Breast epithelium (tissue), 3 donors: Measurements from ENCODE around the gene PANX1.

Experiments used
- CTCF ChIP-seq, 3 donors: fragments of 450-650 bp; IDR thresholded peaks; one replicate each; pipeline ENCODE4 v1.5.1; 2016 to 2017; ENCODE audit warnings: antibody characterized with exemption in 3 of 3, mild to moderate bottlenecking in 3 of 3, moderate library complexity in 3 of 3
- POLR2A ChIP-seq: fragments of 450-650 bp; IDR thresholded peaks from one replicate; pipeline ENCODE4 v1.6.1; 2016; ENCODE audit warnings: antibody characterized with exemption, mild to moderate bottlenecking, moderate library complexity
- POLR2AphosphoS5 ChIP-seq, 3 donors: sonication (generic); formaldehyde crosslinking; IDR thresholded peaks; one replicate each; pipeline ENCODE4 v1.6.1; 2017; ENCODE audit warnings: antibody characterized with exemption in 3 of 3

GRCh38 chr11:94152678-94153065, 24.0 kb downstream of the PANX1 start:
- TF ChIP-seq CTCF (IDR thresholded peaks at IDR 0.05) (no peak), POLR2A (no peak), POLR2AphosphoS5 (IDR thresholded peaks at IDR 0.05) (no peak)
